BJ (cell line): ENCODE results near the gene SLAMF8. TPM values are rescaled to one million over a fixed set of nuclear protein-coding genes. Genes with fewer than 3 reads are reported as not detected.

ENCODE experiments used
- CTCF ChIA-PET: fragments of 350-600 bp; formaldehyde crosslinking; extraction: SDS; loops from one replicate; lab custom pipeline; 2021; ENCODE audit warnings: antibody characterized with exemption, inconsistent platforms; lab: Yijun Ruan, JAX
- POLR2A ChIA-PET: fragments of 300-600 bp; sonication (Branson Sonifier 250); formaldehyde crosslinking; extraction: SDS; loops from one replicate; lab custom pipeline; 2021; ENCODE audit warnings: antibody characterized with exemption; lab: Charles Lee
- DNase-seq: peaks from one replicate; pipeline ENCODE4 v3.0.0-alpha.2; 2011; ENCODE audit warnings: low read depth
- H3K27me3 ChIP-seq: 2 replicates; pipeline ENCODE4 v1.6.0; 2011; ENCODE audit warnings: low read length; ENCODE audit not compliant: control insufficient read depth, insufficient read depth
- H3K36me3 ChIP-seq: 2 replicates; pipeline ENCODE4 v1.5.1; 2011; ENCODE audit warnings: low read length; ENCODE audit not compliant: control insufficient read depth, insufficient read depth
- H3K4me3 ChIP-seq: 2 replicates; pipeline ENCODE4 v1.5.1; 2011; ENCODE audit warnings: low read depth, mild to moderate bottlenecking, control low read depth, low read length
- polyA plus RNA-seq: library from polyadenylated mRNA; depleted of rRNA; stranded (reverse); fragments of >200 nt; gene quantifications from 2 replicates; pipeline ENCODE4 v1.2.3, GENCODE V29; 2011
- TF ChIP-seq, protein P1 (sequence below): IDR thresholded peaks from 2 replicates; pipeline ENCODE4 v1.5.1; 2011; ENCODE audit warnings: low read depth, mild to moderate bottlenecking, control low read depth, inconsistent platforms, low read length, moderate library complexity; ENCODE audit not compliant: insufficient read depth

Gene SLAMF8
- polyA plus RNA-seq, 1 experiment, result 0.06 TPM

DNA sequence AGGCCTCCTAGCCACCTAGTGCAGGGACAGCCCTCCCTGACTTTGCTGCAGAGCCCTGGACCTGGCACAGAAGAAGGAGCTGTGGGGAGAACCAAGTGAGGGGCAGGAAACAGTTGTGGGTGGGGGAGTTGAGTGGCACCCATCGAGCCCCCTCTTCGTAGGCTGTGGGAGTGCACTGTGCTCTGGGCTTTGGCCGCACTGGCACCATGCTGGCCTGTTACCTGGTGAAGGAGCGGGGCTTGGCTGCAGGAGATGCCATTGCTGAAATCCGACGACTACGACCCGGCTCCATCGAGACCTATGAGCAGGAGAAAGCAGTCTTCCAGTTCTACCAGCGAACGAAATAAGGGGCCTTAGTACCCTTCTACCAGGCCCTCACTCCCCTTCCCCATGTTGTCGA, 44.7 kb upstream of the SLAMF8 start:
- DNase-seq, result no peak
- POLR2A ChIA-PET, result no interaction called here
- Histone ChIP-seq H3K27me3 (no peaks in the 10 kb centered on the region; the same call in 1 of the 2 replicates), H3K4me3 (no peak overlapping the region), H3K36me3 (no peaks in the 10 kb centered on the region)
- CTCF ChIA-PET, result interaction anchor here (1.1 to 3.9 kb wide), 6 partner anchors 8 to 584 kb away, joined by 3 to 38 read pairs (median 16); no protein-coding TSS in a partner anchor
- TF ChIP-seq, protein P1, sequence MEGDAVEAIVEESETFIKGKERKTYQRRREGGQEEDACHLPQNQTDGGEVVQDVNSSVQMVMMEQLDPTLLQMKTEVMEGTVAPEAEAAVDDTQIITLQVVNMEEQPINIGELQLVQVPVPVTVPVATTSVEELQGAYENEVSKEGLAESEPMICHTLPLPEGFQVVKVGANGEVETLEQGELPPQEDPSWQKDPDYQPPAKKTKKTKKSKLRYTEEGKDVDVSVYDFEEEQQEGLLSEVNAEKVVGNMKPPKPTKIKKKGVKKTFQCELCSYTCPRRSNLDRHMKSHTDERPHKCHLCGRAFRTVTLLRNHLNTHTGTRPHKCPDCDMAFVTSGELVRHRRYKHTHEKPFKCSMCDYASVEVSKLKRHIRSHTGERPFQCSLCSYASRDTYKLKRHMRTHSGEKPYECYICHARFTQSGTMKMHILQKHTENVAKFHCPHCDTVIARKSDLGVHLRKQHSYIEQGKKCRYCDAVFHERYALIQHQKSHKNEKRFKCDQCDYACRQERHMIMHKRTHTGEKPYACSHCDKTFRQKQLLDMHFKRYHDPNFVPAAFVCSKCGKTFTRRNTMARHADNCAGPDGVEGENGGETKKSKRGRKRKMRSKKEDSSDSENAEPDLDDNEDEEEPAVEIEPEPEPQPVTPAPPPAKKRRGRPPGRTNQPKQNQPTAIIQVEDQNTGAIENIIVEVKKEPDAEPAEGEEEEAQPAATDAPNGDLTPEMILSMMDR, result no peak

- ChIA-PET POLR2A (no interaction called here), CTCF (interaction anchor here (0.9 to 3.9 kb wide), 4 partner anchors 11 to 224 kb away, joined by 3 to 15 read pairs (median 4); no protein-coding TSS in a partner anchor)
- Histone ChIP-seq H3K36me3 (no peaks in the 10 kb centered on the region), H3K27me3 (no peaks in the 10 kb centered on the region), H3K4me3 (no peak overlapping the region)
- TF ChIP-seq, protein P1, result no peak
- no peak for DNase-seq
These were observed 42.9 kb upstream of the SLAMF8 start for GRCh38 chr1:159783724-159784123.

- ChIA-PET POLR2A (no interaction called here), CTCF (interaction anchor here (1.4 to 2.9 kb wide), 3 partner anchors 11 to 221 kb away, joined by 6 to 14 read pairs (median 13); no protein-coding TSS in a partner anchor)
- no peaks in the 10 kb centered on the region for H3K27me3 ChIP-seq
- no peaks in the 10 kb centered on the region for H3K36me3 ChIP-seq
- TF ChIP-seq, protein P1, result no peak
- no peak for DNase-seq
- H3K4me3 ChIP-seq, result no peak overlapping the region
These were observed 40.2 kb upstream of the SLAMF8 start for GRCh38 chr1:159786465-159786864.

DNA sequence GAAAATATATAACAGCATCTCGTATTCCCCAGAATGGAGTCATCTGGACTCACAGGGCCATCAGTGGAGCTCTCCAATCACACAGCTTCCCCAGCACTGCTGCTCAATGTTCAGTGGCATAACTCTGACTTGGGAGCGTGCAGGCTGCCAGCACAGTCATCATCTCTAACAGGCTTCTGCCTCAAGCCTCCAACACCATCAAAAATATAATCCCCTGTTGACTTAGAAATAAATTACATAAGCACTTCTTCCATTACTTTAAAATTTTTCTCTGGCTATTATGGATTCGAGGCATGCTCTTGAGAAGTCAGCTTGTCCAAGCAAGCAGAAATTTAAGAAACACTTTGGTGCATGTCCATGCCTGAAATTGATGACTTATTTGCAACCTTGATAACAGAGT, 39.7 kb upstream of the SLAMF8 start:
- CTCF ChIA-PET, result interaction anchor here (1.4 to 2.9 kb wide), 3 partner anchors 11 to 221 kb away, joined by 6 to 14 read pairs (median 13); no protein-coding TSS in a partner anchor
- POLR2A ChIA-PET, result no interaction called here
- Histone ChIP-seq H3K36me3 (no peaks in the 10 kb centered on the region), H3K27me3 (peaks cover 2% of the 10 kb centered on the region; the same call in 1 of the 2 replicates), H3K4me3 (no peak overlapping the region)
- TF ChIP-seq, protein P1, result no peak
- DNase-seq, result no peak

DNA sequence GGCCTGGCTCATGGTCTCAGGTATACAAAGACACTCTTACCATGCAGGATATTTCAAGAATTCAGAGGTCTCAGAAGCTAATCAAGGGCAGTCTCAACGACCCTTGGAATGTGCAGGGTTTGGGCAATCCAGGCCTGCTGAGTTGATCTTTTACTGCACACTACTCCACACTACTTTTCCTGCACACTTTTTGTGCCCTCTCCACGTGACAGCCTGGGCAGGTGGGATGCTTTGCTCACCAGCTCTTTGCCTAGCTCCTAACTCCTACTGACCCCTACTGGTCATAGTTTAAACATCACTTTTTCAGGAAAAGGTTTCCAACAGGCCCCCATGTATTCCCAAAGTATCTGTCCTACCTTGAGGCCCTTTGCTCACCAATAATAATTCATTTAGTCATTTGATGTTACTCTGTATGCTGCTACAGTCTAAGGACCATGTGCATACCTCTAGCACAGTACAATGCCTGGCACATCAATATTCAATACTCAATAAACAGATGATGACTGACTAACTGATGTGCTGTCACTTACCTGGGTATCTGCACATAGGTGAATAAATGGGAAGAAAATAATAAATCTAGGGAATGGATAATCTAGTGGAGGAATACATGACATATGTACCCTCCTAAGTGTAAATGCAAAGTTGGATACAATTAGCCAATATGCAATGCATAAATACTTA, 36.3 kb upstream of the SLAMF8 start:
- H3K4me3 ChIP-seq, result no peak overlapping the region
- CTCF ChIA-PET, result interaction anchor here (0.7 to 2.9 kb wide), 13 partner anchors 8 to 598 kb away, joined by 3 to 33 read pairs (median 4); partner anchors contain the start of gene DUSP23
- no peaks in the 10 kb centered on the region for H3K36me3 ChIP-seq
- TF ChIP-seq, protein P1, result peak; percentile 65
- DNase-seq, result no peak
- POLR2A ChIA-PET, result no interaction called here
- peaks cover 10% of the 10 kb centered on the region for H3K27me3 ChIP-seq
